Measurements from ENCODE around the gene ANKRD6. TPM values are rescaled to one million over a fixed set of nuclear protein-coding genes. Genes with fewer than 3 reads are reported as not detected.

ANKRD6 gene
- total and polyA plus RNA-seq, 8 donors = 14.1 to 50.7 (median 37.2) TPM

GRCh38 chr6:89430201-89430962 is 2.6 kb upstream of the ANKRD6 start:
- Histone ChIP-seq H3K27me3 (no peaks in the 10 kb centered on the region), H3K4me1 (peaks cover 0 to 18% of the 10 kb centered on the region in 2 donors), H3K27ac (no peak overlapping the region), H3K36me3 (no peaks in the 10 kb centered on the region), H3K4me3 (no peak overlapping the region), H3K9me3 (no peaks in the 10 kb centered on the region)
- intact Hi-C loops (cut with DNase I) = loop anchor here (5.0 to 10.0 kb wide), 3 partner anchors 167 to 182 kb away; no protein-coding TSS in a partner anchor
- DNase-seq (no peak), ATAC-seq (no peak)
- TF ChIP-seq CTCF (IDR thresholded peaks at IDR 0.05) = no peak

DNA sequence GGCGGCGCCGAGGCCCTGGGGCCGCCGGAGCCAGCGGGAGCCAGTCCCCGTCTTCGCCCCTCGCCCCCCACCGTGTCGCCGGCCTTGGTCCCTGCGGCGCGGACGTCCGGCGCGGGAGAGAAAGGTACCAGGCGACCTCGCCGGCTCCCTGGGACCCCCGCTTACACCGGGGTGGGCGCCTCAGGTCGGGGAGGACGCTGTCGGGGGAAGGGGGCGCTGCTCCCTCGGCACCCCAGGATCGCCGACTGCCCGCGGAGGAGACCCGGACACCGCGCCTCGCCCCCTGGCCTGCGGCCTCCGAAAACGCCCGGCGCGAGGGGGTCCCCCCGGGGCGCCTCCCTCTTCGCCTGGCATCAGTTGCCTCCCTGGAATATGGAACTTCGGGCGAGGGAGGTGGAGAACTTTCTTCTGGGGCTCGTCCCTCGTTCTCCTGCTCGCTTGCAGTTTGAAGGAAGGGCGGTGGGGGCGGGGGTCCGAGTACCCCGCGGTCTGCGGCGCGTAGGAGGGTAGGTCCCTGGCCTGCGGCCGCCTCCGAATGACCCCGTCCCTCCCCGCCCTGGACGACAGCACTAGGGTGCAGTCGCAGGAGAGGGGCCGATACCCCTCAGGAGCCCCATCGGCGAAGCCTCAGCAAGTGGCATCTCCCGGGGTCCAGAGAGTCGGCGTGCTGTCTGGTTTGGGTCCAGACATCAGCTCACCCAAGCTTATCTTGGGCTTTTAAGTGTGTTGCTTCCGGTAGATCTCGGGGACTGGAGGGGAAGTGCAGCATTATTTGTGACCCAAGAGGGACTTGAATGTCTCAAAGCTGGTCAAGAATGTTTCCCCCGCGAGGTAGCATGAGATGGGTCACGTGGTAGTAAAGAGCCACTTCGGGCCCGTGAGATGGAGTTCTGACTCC is 549 bp downstream of the ANKRD6 start:
- ATAC-seq (peak; percentile 72), DNase-seq (peak; percentile 44 to 81 (median 55))
- no peaks in the 10 kb centered on the region for H3K36me3 ChIP-seq
- no peak for TF ChIP-seq CTCF (IDR thresholded peaks at IDR 0.05)
- intact Hi-C loops (cut with DNase I) = loop anchor here (5.0 to 10.0 kb wide), 3 partner anchors 164 to 179 kb away; no protein-coding TSS in a partner anchor
- no peaks in the 10 kb centered on the region for H3K27me3 ChIP-seq
- no peaks in the 10 kb centered on the region for H3K9me3 ChIP-seq
- peak overlapping the region; percentile 19 to 48 for H3K27ac ChIP-seq
- H3K4me3 ChIP-seq = peak overlapping the region; percentile 87 to 94
- H3K4me1 ChIP-seq = peaks cover 0 to 18% of the 10 kb centered on the region in 2 donors

- intact Hi-C loops (cut with DNase I) = loop anchor here (5.0 to 10.0 kb wide), 3 partner anchors 163 to 178 kb away; no protein-coding TSS in a partner anchor
- no peaks in the 10 kb centered on the region for H3K9me3 ChIP-seq
- no peaks in the 10 kb centered on the region for H3K27me3 ChIP-seq
- ATAC-seq (no peak), DNase-seq (no peak)
- peak overlapping the region in 1 of 2 donors; percentile 87 for H3K4me3 ChIP-seq
- no peak for TF ChIP-seq CTCF (IDR thresholded peaks at IDR 0.05)
- no peak overlapping the region for H3K27ac ChIP-seq
- H3K4me1 ChIP-seq = peaks cover 0 to 18% of the 10 kb centered on the region in 2 donors
- H3K36me3 ChIP-seq = no peaks in the 10 kb centered on the region
Measured at GRCh38 chr6:89434150-89434499, 1.2 kb downstream of the ANKRD6 start.

DNA sequence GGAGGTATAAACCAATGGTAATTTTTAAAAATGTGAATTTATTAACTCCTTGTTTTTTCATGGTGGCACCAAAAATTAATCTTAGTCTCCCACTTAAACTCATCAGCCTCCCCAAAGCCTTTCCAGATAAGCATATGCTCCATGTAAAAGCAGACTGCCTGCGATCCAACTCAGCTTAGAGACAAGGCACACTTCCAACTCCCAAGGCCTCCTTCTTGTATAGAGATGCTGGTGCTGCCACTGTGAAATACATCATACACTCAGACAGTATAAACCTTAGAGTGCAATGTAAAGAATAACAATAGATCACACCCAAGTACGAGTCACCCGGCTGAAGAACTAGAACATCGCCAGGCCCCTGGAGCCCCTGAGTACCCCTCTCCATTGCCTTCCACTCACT is 2.0 kb downstream of the ANKRD6 start:
- no peaks in the 10 kb centered on the region for H3K36me3 ChIP-seq
- DNase-seq (no peak), ATAC-seq (no peak)
- no peak overlapping the region for H3K27ac ChIP-seq
- no peaks in the 10 kb centered on the region for H3K9me3 ChIP-seq
- intact Hi-C loops (cut with DNase I) = loop anchor here (5.0 to 10.0 kb wide), 3 partner anchors 162 to 177 kb away; no protein-coding TSS in a partner anchor
- no peak overlapping the region for H3K4me3 ChIP-seq
- H3K4me1 ChIP-seq = peaks cover 0 to 18% of the 10 kb centered on the region in 2 donors
- no peaks in the 10 kb centered on the region for H3K27me3 ChIP-seq
- TF ChIP-seq CTCF (IDR thresholded peaks at IDR 0.05) = no peak

DNA sequence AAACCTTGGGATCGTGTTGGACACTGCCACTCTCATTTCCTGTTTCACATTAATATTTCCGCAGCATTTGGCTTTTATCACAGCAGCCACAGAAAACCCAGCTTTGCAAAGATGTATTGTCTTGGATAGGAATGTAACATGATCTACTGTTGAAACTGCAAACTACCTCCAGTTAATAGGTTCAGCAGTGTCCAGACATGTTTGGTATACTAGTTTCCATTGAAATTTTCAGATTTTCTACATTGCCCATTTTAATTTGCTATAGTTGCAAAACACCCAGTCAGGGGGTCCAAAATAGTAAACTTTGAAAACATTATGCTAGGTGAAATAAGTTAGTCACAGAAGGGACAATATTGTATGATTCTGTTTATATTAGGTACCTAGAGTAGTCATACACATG is 3.3 kb downstream of the ANKRD6 start:
- TF ChIP-seq CTCF (IDR thresholded peaks at IDR 0.05) = no peak
- no peak for DNase-seq
- Histone ChIP-seq H3K9me3 (no peaks in the 10 kb centered on the region), H3K36me3 (no peaks in the 10 kb centered on the region), H3K27me3 (no peaks in the 10 kb centered on the region), H3K4me3 (no peak overlapping the region), H3K27ac (no peak overlapping the region), H3K4me1 (peaks cover 0 to 18% of the 10 kb centered on the region in 2 donors)
- intact Hi-C loops (cut with DNase I) = loop anchor here in 1 of 2 donors (10.0 kb wide), 1 partner anchor 169 kb away; no protein-coding TSS in a partner anchor
- ATAC-seq = no peak
